Measurements from ENCODE around the gene NOXA1.
A peak's percentile ranks its signal among the peaks of the same experiment; 100 is the strongest.

DNA sequence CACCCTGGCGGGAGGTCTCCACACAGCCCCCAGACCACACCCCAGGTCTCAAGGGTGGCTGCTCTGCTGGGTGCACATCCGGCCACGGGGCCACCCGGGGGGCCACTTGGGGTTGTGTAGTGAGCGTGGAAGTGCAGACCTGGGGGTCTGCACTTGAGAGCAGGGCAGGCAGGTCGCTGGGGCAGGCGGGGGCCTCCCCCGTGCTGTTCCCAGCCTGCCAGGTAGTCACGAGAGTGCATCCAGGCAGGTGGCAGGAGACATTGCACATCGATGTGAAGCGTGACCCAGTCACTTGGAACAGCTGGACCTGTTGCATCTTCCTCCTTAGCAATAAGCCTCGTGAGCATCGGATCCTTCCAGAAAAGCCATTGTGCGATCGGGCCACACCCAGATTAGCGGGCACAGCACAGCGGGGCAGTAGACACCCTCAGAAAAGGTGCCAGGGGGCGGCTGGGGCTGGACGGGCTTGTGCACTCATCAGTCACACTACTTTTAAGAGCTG lies 22.8 kb downstream of the NOXA1 start:
- TF ChIP-seq, protein P1, sequence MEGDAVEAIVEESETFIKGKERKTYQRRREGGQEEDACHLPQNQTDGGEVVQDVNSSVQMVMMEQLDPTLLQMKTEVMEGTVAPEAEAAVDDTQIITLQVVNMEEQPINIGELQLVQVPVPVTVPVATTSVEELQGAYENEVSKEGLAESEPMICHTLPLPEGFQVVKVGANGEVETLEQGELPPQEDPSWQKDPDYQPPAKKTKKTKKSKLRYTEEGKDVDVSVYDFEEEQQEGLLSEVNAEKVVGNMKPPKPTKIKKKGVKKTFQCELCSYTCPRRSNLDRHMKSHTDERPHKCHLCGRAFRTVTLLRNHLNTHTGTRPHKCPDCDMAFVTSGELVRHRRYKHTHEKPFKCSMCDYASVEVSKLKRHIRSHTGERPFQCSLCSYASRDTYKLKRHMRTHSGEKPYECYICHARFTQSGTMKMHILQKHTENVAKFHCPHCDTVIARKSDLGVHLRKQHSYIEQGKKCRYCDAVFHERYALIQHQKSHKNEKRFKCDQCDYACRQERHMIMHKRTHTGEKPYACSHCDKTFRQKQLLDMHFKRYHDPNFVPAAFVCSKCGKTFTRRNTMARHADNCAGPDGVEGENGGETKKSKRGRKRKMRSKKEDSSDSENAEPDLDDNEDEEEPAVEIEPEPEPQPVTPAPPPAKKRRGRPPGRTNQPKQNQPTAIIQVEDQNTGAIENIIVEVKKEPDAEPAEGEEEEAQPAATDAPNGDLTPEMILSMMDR (IDR thresholded peaks at IDR 0.05): no peak
- TF ChIP-seq POLR2A (IDR thresholded peaks at IDR 0.05) (no peak), POLR2AphosphoS5 (IDR thresholded peaks at IDR 0.05) (peak in 1 of 3 donors; percentile 12), EP300 (IDR thresholded peaks at IDR 0.05) (no peak)

All from suprapubic skin (tissue), 4 donors.